Transverse colon (tissue), 4 donors: Measurements from ENCODE around the gene KLHL25. TPM values are rescaled to one million over a fixed set of nuclear protein-coding genes. Genes with fewer than 3 reads are reported as not detected.

Experiments
- DNase-seq: peaks from one replicate; pipeline ENCODE4 v3.0.0-alpha.2; 2019
- H3K27ac ChIP-seq, 4 donors: fragments of 200-600 bp; sonication (generic); 2 replicates each; pipeline ENCODE4 v1.5.1; 2016 to 2018; ENCODE audit warnings: inconsistent platforms in 4 of 4
- H3K27me3 ChIP-seq: fragments of 200-600 bp; sonication (generic); 2 replicates; pipeline ENCODE4 v1.5.1; 2017; ENCODE audit warnings: inconsistent platforms
- H3K36me3 ChIP-seq, 4 donors: fragments of 200-600 bp; sonication (generic); 2 replicates each; pipeline ENCODE4 v1.5.1; 2017 to 2019; ENCODE audit warnings: inconsistent platforms in 4 of 4
- H3K4me1 ChIP-seq, 4 donors: fragments of 200-600 bp; sonication (generic); 2 replicates each; pipeline ENCODE4 v1.5.1; 2017 to 2020; ENCODE audit warnings: inconsistent platforms in 4 of 4
- H3K4me3 ChIP-seq, 4 donors: fragments of 200-600 bp; sonication (generic); 1 replicate in 1 of 4; 2 replicates in 3 of 4; pipeline versions ENCODE4 v1.5.1 to v1.6.1; 2017 to 2019; ENCODE audit warnings: inconsistent platforms in 4 of 4
- H3K9me3 ChIP-seq, 2 donors: fragments of 200-600 bp; sonication (generic); 2 replicates each; pipeline ENCODE4 v1.5.1; 2017 to 2019; ENCODE audit warnings: inconsistent platforms in 2 of 2
- CTCF ChIP-seq, 5 experiments: fragments of 200-600 bp in 3 of 5; fragments of 450-650 bp in 2 of 5; sonication (generic) in 3 of 5; IDR thresholded peaks; 1 replicate in 2 of 5; 2 replicates in 3 of 5; pipeline ENCODE4 v1.5.1; 2016 to 2017; ENCODE audit warnings: antibody characterized with exemption in 5 of 5, inconsistent platforms in 3 of 5, mild to moderate bottlenecking in 2 of 5, moderate library complexity in 1 of 5
- EP300 ChIP-seq: sonication (generic); formaldehyde crosslinking; IDR thresholded peaks from one replicate; pipeline ENCODE4 v1.6.1; 2017; ENCODE audit warnings: antibody characterized with exemption, low read depth
- POLR2A ChIP-seq: fragments of 450-650 bp; IDR thresholded peaks from one replicate; pipeline ENCODE4 v1.6.1; 2016; ENCODE audit warnings: antibody characterized with exemption, mild to moderate bottlenecking, moderate library complexity
- POLR2AphosphoS5 ChIP-seq, 3 donors: sonication (generic); formaldehyde crosslinking; IDR thresholded peaks; one replicate each; pipeline ENCODE4 v1.6.1; 2016; ENCODE audit warnings: antibody characterized with exemption in 3 of 3
- WGBS, 2 donors: methylation state at CpG; one replicate each; pipeline ENCODE4 v1.1.5; 2018; ENCODE audit warnings: low coverage in 1 of 2; 5-methylcytosine and 5-hydroxymethylcytosine counted together
- in situ Hi-C, 4 donors: fragments of 200-750 bp; cut with MboI; loops; one replicate each; pipeline versions ENCODE4 v1.15.0 to v1.15.1; 2017; ENCODE audit warnings: low sequenced_read_pairs in 3 of 4, low pct_ligation_motif_present in 1 of 4, low pct_unique_long_range_greater_than_20kb in 1 of 4
- intact Hi-C: fragments of 100-400 bp; cut with DNase I; formaldehyde crosslinking; loops from one replicate; pipeline ENCODE4 v1.15.1; 2023; ENCODE audit warnings: low total_unique reads
- total RNA-seq, 4 donors: library from RNA; depleted of rRNA; stranded (reverse); fragments of >200 nt; gene quantifications; one replicate each; pipeline ENCODE4 v1.1.0, GENCODE V29; 2016

The KLHL25 gene
- total RNA-seq, 4 donors from 2014 or later, result 10.1 to 36.0 (median 10.8) TPM

GRCh38 chr15:85785887-85786780 is 8.6 kb downstream of the KLHL25 start:
- intact Hi-C loops (no loop called here), in situ Hi-C loops (no loop called here)
- 44% methylated on average over 10 of the region's 10 CpGs; no CpG with 5 or more reads in 1 of the 2 donors for WGBS, 2 donors

GRCh38 chr15:85782064-85782463 is 12.7 kb downstream of the KLHL25 start:
- intact Hi-C loops (no loop called here), in situ Hi-C loops (no loop called here)
- no peak overlapping the region for H3K4me3 ChIP-seq
- H3K27me3 ChIP-seq, result no peaks in the 10 kb centered on the region
- H3K9me3 ChIP-seq, result no peaks in the 10 kb centered on the region
- TF ChIP-seq POLR2AphosphoS5 (IDR thresholded peaks at IDR 0.05), result no peak
- TF ChIP-seq POLR2A, result no peak
- TF ChIP-seq EP300, result no peak
- no peak for TF ChIP-seq CTCF (IDR thresholded peaks at IDR 0.05)
- H3K27ac ChIP-seq, result no peak overlapping the region
- H3K4me1 ChIP-seq, result peaks cover 11 to 23% (median 19%) of the 10 kb centered on the region in 4 donors
- no peaks in the 10 kb centered on the region for H3K36me3 ChIP-seq
- WGBS, 2 donors, result 81 to 87% methylated on average over 5 to 6 of the region's 6 CpGs
- no peak for DNase-seq

More at GRCh38 chr15:85785887-85786780, 8.6 kb downstream of the KLHL25 start:
- no peak overlapping the region for H3K4me3 ChIP-seq
- no peaks in the 10 kb centered on the region for H3K36me3 ChIP-seq
- H3K27ac ChIP-seq, result peak overlapping the region; percentile 2 to 48 (median 34)
- no peak for TF ChIP-seq POLR2AphosphoS5 (IDR thresholded peaks at IDR 0.05)
- TF ChIP-seq CTCF (IDR thresholded peaks at IDR 0.05), result no peak
- TF ChIP-seq POLR2A, result no peak
- H3K9me3 ChIP-seq, result no peaks in the 10 kb centered on the region
- peaks cover 11 to 27% (median 22%) of the 10 kb centered on the region in 4 donors for H3K4me1 ChIP-seq
- H3K27me3 ChIP-seq, result no peaks in the 10 kb centered on the region
- DNase-seq, result peak; percentile 66

- Histone ChIP-seq H3K4me1 (peaks cover 6 to 14% (median 11%) of the 10 kb centered on the region in 4 donors), H3K9me3 (no peaks in the 10 kb centered on the region), H3K4me3 (no peak overlapping the region), H3K27me3 (no peaks in the 10 kb centered on the region), H3K27ac (no peak overlapping the region), H3K36me3 (no peaks in the 10 kb centered on the region)
- in situ Hi-C loops (no loop called here), intact Hi-C loops (no loop called here)
- TF ChIP-seq POLR2A (no peak), CTCF (IDR thresholded peaks at IDR 0.05) (no peak), EP300 (no peak), POLR2AphosphoS5 (IDR thresholded peaks at IDR 0.05) (no peak)
- no peak for DNase-seq
- WGBS, 2 donors, result 91 to 92% methylated on average over 4 to 7 of the region's 7 CpGs
Measured at GRCh38 chr15:85781099-85781498, 13.6 kb downstream of the KLHL25 start.

- no peak for TF ChIP-seq POLR2AphosphoS5 (IDR thresholded peaks at IDR 0.05)
- TF ChIP-seq CTCF (IDR thresholded peaks at IDR 0.05), result no peak
- TF ChIP-seq EP300, result no peak
- TF ChIP-seq POLR2A, result no peak
- in situ Hi-C loops, result no loop called here
- Histone ChIP-seq H3K27me3 (no peaks in the 10 kb centered on the region), H3K36me3 (no peaks in the 10 kb centered on the region), H3K4me3 (no peak overlapping the region), H3K9me3 (no peaks in the 10 kb centered on the region), H3K4me1 (peaks cover 0 to 7% (median 4%) of the 10 kb centered on the region in 4 donors), H3K27ac (no peak overlapping the region)
- DNase-seq, result no peak
- 87 to 96% methylated on average over 4 to 8 of the region's 8 CpGs for WGBS, 2 donors
- intact Hi-C loops, result no loop called here
Measured at GRCh38 chr15:85780225-85780985, 14.3 kb downstream of the KLHL25 start.
